K562 (cell line): ENCODE data around the gene GCNA. TPM values are rescaled to one million over a fixed set of nuclear protein-coding genes. Genes with fewer than 3 reads are reported as not detected.

Source experiments
- ATAC-seq: fragments of 200-7000 bp; cut with Tn5 transposase; 3 replicates; pipeline ENCODE4 v1.9.1; 2020; ENCODE audit warnings: moderate library complexity
- BruUV-seq: library from RNA; stranded (reverse); fragments of 400-500 nt; replicated peaks from 2 replicates; lab custom pipeline; 2021; lab: Mats Ljungman, UMichigan
- CTCF ChIA-PET: fragments of 300-600 bp; formaldehyde crosslinking; extraction: SDS; loops from one replicate; lab custom pipeline; 2021; ENCODE audit warnings: low intra/inter-chr PET ratio; lab: Yijun Ruan, JAX
- POLR2A ChIA-PET: fragments of 300-600, 350-650 bp; sonication (Branson Sonifier 250); formaldehyde crosslinking; extraction: SDS; loops from one replicate; lab custom pipeline; 2021; ENCODE audit warnings: antibody characterized with exemption, inconsistent platforms; lab: Yijun Ruan, JAX
- DNase-seq, 4 experiments: peaks; one replicate each; pipeline versions ENCODE4 v3.0.0 to v3.0.0-alpha.2; 2011 to 2018; ENCODE audit warnings: low spot score in 3 of 4, mixed read lengths in 3 of 4; ENCODE audit errors: extremely low read depth in 1 of 4
- FAIRE-seq: peaks from 2 replicates; lab custom pipeline; 2011; peaks lifted over from hg19 to GRCh38; lab: Jason Lieb, UNC
- H2AFZ ChIP-seq: 2 replicates; pipeline ENCODE4 v1.6.0; 2011; ENCODE audit warnings: low read depth, low read length, control low read depth, inconsistent platforms
- H3K27ac ChIP-seq: fragments of 200-600 bp; 3 replicates; pipeline ENCODE4 v1.8.0; 2011; ENCODE audit warnings: low read depth, mild to moderate bottlenecking, control low read depth, inconsistent platforms, low read length, moderate library complexity, mixed read lengths; ENCODE audit errors: extremely low read depth
- H3K27me3 ChIP-seq, 2 experiments: fragments of 300-600 bp in 1 of 2; 2 replicates in 1 of 2; 3 replicates in 1 of 2; pipeline versions ENCODE4 v1.6.0 to v1.8.0; 2011; ENCODE audit warnings: inconsistent platforms in 2 of 2, low read length in 2 of 2, mild to moderate bottlenecking in 1 of 2, mixed read lengths in 1 of 2, moderate library complexity in 1 of 2; ENCODE audit not compliant: control insufficient read depth in 2 of 2, insufficient read depth in 2 of 2
- H3K36me3 ChIP-seq: fragments of 300-600 bp; 3 replicates; pipeline ENCODE4 v1.8.0; 2011; ENCODE audit warnings: mild to moderate bottlenecking, low read length, inconsistent platforms; ENCODE audit not compliant: control insufficient read depth, insufficient read depth
- H3K4me1 ChIP-seq, 2 experiments: fragments of 200-600 bp in 1 of 2; replicated peaks in 1 of 2; 2 replicates in 1 of 2; 3 replicates in 1 of 2; pipeline versions ENCODE4 v1.5.1 to v1.8.0; 2011; ENCODE audit warnings: inconsistent platforms in 2 of 2, low read length in 2 of 2, mild to moderate bottlenecking in 1 of 2, mixed read lengths in 1 of 2, moderate library complexity in 1 of 2; ENCODE audit not compliant: control insufficient read depth in 2 of 2, insufficient read depth in 2 of 2
- H3K4me2 ChIP-seq: 2 replicates; pipeline ENCODE4 v1.6.1; 2011; ENCODE audit warnings: low read length, control low read depth, inconsistent platforms, mixed read lengths; ENCODE audit not compliant: insufficient read depth
- H3K4me3 ChIP-seq: fragments of 200-600 bp; sonication (generic), shearing (Covaris generic); 2 replicates; pipeline ENCODE4 v1.5.1; 2016; ENCODE audit warnings: control low read depth, inconsistent platforms
- H3K79me2 ChIP-seq: fragments of 200-600 bp; 3 replicates; pipeline ENCODE4 v1.8.0; 2011; ENCODE audit warnings: low read length, inconsistent platforms; ENCODE audit not compliant: control insufficient read depth, insufficient read depth
- H3K9ac ChIP-seq, 2 experiments: 2 replicates each; pipeline versions ENCODE4 v1.6.0 to v1.6.1; 2011; ENCODE audit warnings: low read depth in 2 of 2, low read length in 2 of 2, control low read depth in 1 of 2, inconsistent platforms in 1 of 2, mild to moderate bottlenecking in 1 of 2, mixed read lengths in 1 of 2; ENCODE audit not compliant: insufficient read depth in 1 of 2
- H3K9me1 ChIP-seq: one replicate; pipeline ENCODE4 v1.6.0; 2011; ENCODE audit warnings: inconsistent platforms, mild to moderate bottlenecking, low read length, moderate library complexity; ENCODE audit not compliant: control insufficient read depth, insufficient read depth
- H3K9me3 ChIP-seq: replicated peaks from 2 replicates; pipeline ENCODE4 v1.5.1; 2011; ENCODE audit warnings: low read depth, low read length, inconsistent platforms; ENCODE audit not compliant: control insufficient read depth, insufficient read depth
- H4K20me1 ChIP-seq: replicated peaks from 2 replicates; pipeline ENCODE4 v1.6.1; 2011; ENCODE audit warnings: low read length, inconsistent platforms, mixed read lengths; ENCODE audit not compliant: control insufficient read depth, insufficient read depth
- CBFA2T3 ChIP-seq: fragments of 450-650 bp; IDR thresholded peaks from 2 replicates; pipeline ENCODE4 v1.6.1; 2017
- FIP1L1 ChIP-seq: fragments of 200-400 bp; formaldehyde crosslinking; IDR thresholded peaks from 2 replicates; pipeline ENCODE4 v1.6.1; 2018; ENCODE audit warnings: mild to moderate bottlenecking, low read depth, low read length; ENCODE audit not compliant: poor library complexity, severe bottlenecking
- FOXK2 ChIP-seq, 2 experiments: fragments of 450-650 bp; IDR thresholded peaks in 1 of 2; conservative IDR thresholded peaks in 1 of 2; 2 replicates each; pipeline ENCODE4 v1.6.1; 2016; ENCODE audit warnings: low read depth in 2 of 2, mild to moderate bottlenecking in 1 of 2
- HNRNPL ChIP-seq: fragments of 200-400 bp; formaldehyde crosslinking; IDR thresholded peaks from 2 replicates; pipeline ENCODE4 v1.6.1; 2017; ENCODE audit warnings: low read depth, mild to moderate bottlenecking, low read length
- HNRNPUL1 ChIP-seq: fragments of 200-400 bp; formaldehyde crosslinking; IDR thresholded peaks from 2 replicates; pipeline ENCODE4 v1.6.1; 2017; ENCODE audit warnings: low read length
- ZNF175 ChIP-seq: fragments of 200-800 bp; sonication (Bioruptor generic); IDR thresholded peaks from 2 replicates; pipeline ENCODE4 v1.6.1; 2016; ENCODE audit warnings: low read depth, mild to moderate bottlenecking, missing genetic modification characterization, missing compliant biosample characterization
- ZNF274 ChIP-seq: IDR thresholded peaks from 2 replicates; pipeline ENCODE4 v1.6.1; 2011; ENCODE audit warnings: low read depth, mild to moderate bottlenecking, low read length, moderate library complexity, borderline replicate concordance
- WGBS: fragments of 100-300 bp; shearing (Covaris generic); methylation state at CpG from one replicate; pipeline ENCODE4 v1.1.6; 2016; ENCODE audit warnings: low coverage, mixed read lengths; ENCODE audit not compliant: insufficient coverage; ENCODE audit errors: missing lambda C conversion rate; 5-methylcytosine and 5-hydroxymethylcytosine counted together
- in situ Hi-C: fragments of 300-500 bp; cut with MboI; formaldehyde crosslinking; loops from 4 replicates; pipeline ENCODE4 v1.15.0; 2018; ENCODE audit warnings: inconsistent platforms, mixed read lengths
- intact Hi-C: fragments of 100-400 bp; cut with micrococcal nuclease; formaldehyde crosslinking; loops from 2 replicates; pipeline ENCODE4 v1.14.2; 2022
- polyA plus RNA-seq, 8 experiments: library from polyadenylated mRNA; depleted of rRNA in 4 of 8; stranded (reverse) in 5 of 8; unstranded in 3 of 8; fragments of >200 nt; fragmentation: Nextera tagmentation in 2 of 8; fragmentation: Illumina TruSeq in 1 of 8; extraction: Ambion mirVana in 2 of 8; extraction: Trizol in 1 of 8; gene quantifications; 2 replicates each; pipeline versions ENCODE4 v1.2.1 to v1.2.3, GENCODE V29; 2011 to 2014; ENCODE audit warnings: inconsistent platforms in 1 of 8, missing spikeins in 1 of 8
- total RNA-seq, 7 experiments: library from RNA; depleted of rRNA in 6 of 7; stranded (reverse); fragments of >200 nt in 6 of 7; fragmentation: Illumina TruSeq in 2 of 7; extraction: Trizol in 2 of 7; gene quantifications; 2 replicates each; pipeline versions ENCODE4 v1.2.1 to v1.2.3, GENCODE V29; 2011 to 2021; ENCODE audit warnings: low replicate concordance in 1 of 7

Gene GCNA
- total and polyA plus RNA-seq, 9 of the 15 experiments (the other 6 are each of a cell fraction or from before 2014, with no cell fraction given): 0.27 to 1.5 (median 0.86) TPM

- Histone ChIP-seq H3K27ac (no peak overlapping the region), H3K9me3 (no peaks in the 10 kb centered on the region), H3K9me1 (no peaks in the 10 kb centered on the region), H2AFZ (no peak overlapping the region), H3K4me3 (no peak overlapping the region), H3K9ac (no peak overlapping the region), H3K4me2 (no peak overlapping the region), H3K36me3 (0 out of 3 replicates have a peak, but pooled peaks cover 3% of the 10 kb centered on the region), H3K27me3 (peaks cover 0 to 9% of the 10 kb centered on the region in 2 experiments; a peak in 3 of 5 replicates), H3K79me2 (no peaks in the 10 kb centered on the region), H4K20me1 (no peaks in the 10 kb centered on the region), H3K4me1 (peaks cover 0 to 18% of the 10 kb centered on the region in 2 experiments; a peak in 2 of 5 replicates)
- CTCF ChIA-PET: no interaction called here
- WGBS: 54% methylated on average over 3 of the region's 4 CpGs
- TF ChIP-seq HNRNPL (no peak), HNRNPUL1 (no peak), CBFA2T3 (no peak), FOXK2 (conservative IDR thresholded peaks at IDR 0.05 in 1 of 2, IDR thresholded peaks at IDR 0.05 in 1 of 2; ENCODE audit: low read depth in 2 of 2) (no peak), ZNF274 (no peak), ZNF175 (CRISPR knock-in tag) (no peak), FIP1L1 (no peak)
- in situ Hi-C loops (no loop called here), intact Hi-C loops (no loop called here)
- POLR2A ChIA-PET: no interaction called here
- no peak for DNase-seq
- ATAC-seq: no peak
- BruUV-seq: no TSS peak
- no peak for FAIRE-seq
These were observed 36.8 kb downstream of the GCNA start for GRCh38 chrX:71615056-71615455.
